ENCODE measurements around the gene SSPN.
A peak's percentile ranks its signal among the peaks of the same experiment; 100 is the strongest.

The SSPN gene

GRCh38 chr12:26275313-26276131 is 80.1 kb downstream of the SSPN start:
- no peak for ATAC-seq
- TF ChIP-seq ZFP3 (CRISPR knock-in tag; IDR thresholded peaks at IDR 0.05) (no peak), PPARA (CRISPR knock-in tag; IDR thresholded peaks at IDR 0.05; ENCODE audit: borderline replicate concordance) (no peak), ZNF8 (CRISPR knock-in tag; IDR thresholded peaks at IDR 0.05) (no peak), GLIS3 (CRISPR knock-in tag; IDR thresholded peaks at IDR 0.05) (no peak), ZC3H10 (CRISPR knock-in tag; IDR thresholded peaks at IDR 0.05) (no peak), TSHZ2 (CRISPR knock-in tag; IDR thresholded peaks at IDR 0.05) (no peak), SNAI2 (CRISPR knock-in tag; IDR thresholded peaks at IDR 0.05) (no peak), TOX (CRISPR knock-in tag; IDR thresholded peaks at IDR 0.05; ENCODE audit: borderline replicate concordance) (no peak), ARNTL (CRISPR knock-in tag; IDR thresholded peaks at IDR 0.05; ENCODE audit: borderline replicate concordance, low read depth) (no peak), RARB (CRISPR knock-in tag; IDR thresholded peaks at IDR 0.05) (no peak), OSR1 (CRISPR knock-in tag; IDR thresholded peaks at IDR 0.05) (no peak), CSRNP3 (CRISPR knock-in tag; IDR thresholded peaks at IDR 0.05) (no peak)
- TF ChIP-seq, protein P1, sequence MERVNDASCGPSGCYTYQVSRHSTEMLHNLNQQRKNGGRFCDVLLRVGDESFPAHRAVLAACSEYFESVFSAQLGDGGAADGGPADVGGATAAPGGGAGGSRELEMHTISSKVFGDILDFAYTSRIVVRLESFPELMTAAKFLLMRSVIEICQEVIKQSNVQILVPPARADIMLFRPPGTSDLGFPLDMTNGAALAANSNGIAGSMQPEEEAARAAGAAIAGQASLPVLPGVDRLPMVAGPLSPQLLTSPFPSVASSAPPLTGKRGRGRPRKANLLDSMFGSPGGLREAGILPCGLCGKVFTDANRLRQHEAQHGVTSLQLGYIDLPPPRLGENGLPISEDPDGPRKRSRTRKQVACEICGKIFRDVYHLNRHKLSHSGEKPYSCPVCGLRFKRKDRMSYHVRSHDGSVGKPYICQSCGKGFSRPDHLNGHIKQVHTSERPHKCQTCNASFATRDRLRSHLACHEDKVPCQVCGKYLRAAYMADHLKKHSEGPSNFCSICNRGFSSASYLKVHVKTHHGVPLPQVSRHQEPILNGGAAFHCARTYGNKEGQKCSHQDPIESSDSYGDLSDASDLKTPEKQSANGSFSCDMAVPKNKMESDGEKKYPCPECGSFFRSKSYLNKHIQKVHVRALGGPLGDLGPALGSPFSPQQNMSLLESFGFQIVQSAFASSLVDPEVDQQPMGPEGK (CRISPR knock-in tag; IDR thresholded peaks at IDR 0.05; ENCODE audit: borderline replicate concordance): no peak
- TF ChIP-seq, protein P2, sequence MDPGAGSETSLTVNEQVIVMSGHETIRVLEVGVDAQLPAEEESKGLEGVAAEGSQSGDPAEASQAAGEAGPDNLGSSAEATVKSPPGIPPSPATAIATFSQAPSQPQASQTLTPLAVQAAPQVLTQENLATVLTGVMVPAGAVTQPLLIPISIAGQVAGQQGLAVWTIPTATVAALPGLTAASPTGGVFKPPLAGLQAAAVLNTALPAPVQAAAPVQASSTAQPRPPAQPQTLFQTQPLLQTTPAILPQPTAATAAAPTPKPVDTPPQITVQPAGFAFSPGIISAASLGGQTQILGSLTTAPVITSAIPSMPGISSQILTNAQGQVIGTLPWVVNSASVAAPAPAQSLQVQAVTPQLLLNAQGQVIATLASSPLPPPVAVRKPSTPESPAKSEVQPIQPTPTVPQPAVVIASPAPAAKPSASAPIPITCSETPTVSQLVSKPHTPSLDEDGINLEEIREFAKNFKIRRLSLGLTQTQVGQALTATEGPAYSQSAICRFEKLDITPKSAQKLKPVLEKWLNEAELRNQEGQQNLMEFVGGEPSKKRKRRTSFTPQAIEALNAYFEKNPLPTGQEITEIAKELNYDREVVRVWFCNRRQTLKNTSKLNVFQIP (CRISPR knock-in tag; IDR thresholded peaks at IDR 0.05; ENCODE audit: borderline replicate concordance, low read depth): no peak

- ATAC-seq: no peak
- TF ChIP-seq TOX (CRISPR knock-in tag; IDR thresholded peaks at IDR 0.05; ENCODE audit: borderline replicate concordance): no peak
- peak; percentile 65 for TF ChIP-seq ISL1 (CRISPR knock-in tag; IDR thresholded peaks at IDR 0.05)
- TF ChIP-seq, protein P2 (CRISPR knock-in tag; IDR thresholded peaks at IDR 0.05; ENCODE audit: borderline replicate concordance, low read depth): no peak
These were observed 81.3 kb downstream of the SSPN start for GRCh38 chr12:26276709-26277108.

DNA sequence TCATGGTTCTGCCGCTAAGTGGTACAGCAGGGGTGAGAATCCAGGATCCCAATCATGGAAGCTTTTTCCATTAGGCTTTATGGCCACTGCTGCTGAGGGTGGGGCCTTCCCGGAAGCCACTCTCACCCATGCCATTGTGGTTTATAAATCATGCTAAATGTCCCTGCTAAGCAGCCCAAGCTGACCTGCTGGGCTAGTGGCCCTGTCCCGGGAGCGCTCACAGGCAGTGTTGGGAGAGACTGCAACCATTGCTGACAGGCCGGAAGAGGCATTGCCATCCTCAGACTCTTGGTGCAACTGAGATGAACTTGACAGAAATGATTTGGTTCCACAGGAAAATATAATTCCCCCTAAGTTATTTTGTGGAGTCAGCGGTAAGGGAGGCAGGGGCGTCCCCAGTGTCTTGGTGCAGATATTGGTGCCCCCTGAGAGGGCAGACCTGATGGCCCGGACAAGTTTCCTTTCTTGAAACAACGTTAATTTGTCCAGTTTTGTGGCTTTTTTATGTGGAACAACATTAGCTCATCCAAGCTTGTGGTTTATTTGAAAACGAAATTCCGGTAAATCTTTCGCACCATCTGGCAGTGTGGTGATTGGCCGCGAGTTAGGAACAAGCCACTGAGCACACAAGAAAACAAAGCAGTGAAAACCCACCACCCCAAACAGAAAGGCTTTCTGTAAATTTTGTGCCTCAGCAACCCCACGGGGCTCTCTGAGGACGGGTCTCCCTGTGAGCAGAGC is 82.3 kb downstream of the SSPN start:
- TF ChIP-seq ARNTL (CRISPR knock-in tag; IDR thresholded peaks at IDR 0.05; ENCODE audit: borderline replicate concordance, low read depth) (no peak), OSR1 (CRISPR knock-in tag; IDR thresholded peaks at IDR 0.05) (no peak), BACH2 (CRISPR knock-in tag; IDR thresholded peaks at IDR 0.05; ENCODE audit: borderline replicate concordance) (no peak), ZC3H10 (CRISPR knock-in tag; IDR thresholded peaks at IDR 0.05) (no peak)
- TF ChIP-seq, protein P1 (CRISPR knock-in tag; IDR thresholded peaks at IDR 0.05; ENCODE audit: borderline replicate concordance): no peak
- TF ChIP-seq, protein P2 (CRISPR knock-in tag; IDR thresholded peaks at IDR 0.05; ENCODE audit: borderline replicate concordance, low read depth): no peak
- ATAC-seq: no peak

Data from SK-N-SH treated with all-trans-retinoic acid at 6 μM for 48 hours (cell line).